ENCODE measurements around the gene LHX3.

DNA sequence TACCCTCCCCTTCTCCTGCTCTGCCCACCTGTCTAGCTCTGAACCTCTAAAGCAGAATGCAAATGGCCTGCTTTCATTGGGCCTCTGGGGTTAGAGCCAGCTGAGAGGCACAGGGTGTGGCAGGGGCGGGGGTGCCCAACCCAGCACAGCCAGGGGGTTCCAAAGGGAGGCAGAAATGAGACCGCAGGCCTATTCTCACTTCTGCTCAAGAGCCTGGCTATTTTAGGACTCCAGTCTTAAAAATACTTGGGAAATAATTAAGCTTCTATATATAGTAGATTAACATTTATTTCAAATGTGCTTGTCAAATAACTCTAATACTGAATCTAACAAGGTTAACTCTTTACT is 35.0 kb upstream of the LHX3 start:
- TF ChIP-seq, protein P1, sequence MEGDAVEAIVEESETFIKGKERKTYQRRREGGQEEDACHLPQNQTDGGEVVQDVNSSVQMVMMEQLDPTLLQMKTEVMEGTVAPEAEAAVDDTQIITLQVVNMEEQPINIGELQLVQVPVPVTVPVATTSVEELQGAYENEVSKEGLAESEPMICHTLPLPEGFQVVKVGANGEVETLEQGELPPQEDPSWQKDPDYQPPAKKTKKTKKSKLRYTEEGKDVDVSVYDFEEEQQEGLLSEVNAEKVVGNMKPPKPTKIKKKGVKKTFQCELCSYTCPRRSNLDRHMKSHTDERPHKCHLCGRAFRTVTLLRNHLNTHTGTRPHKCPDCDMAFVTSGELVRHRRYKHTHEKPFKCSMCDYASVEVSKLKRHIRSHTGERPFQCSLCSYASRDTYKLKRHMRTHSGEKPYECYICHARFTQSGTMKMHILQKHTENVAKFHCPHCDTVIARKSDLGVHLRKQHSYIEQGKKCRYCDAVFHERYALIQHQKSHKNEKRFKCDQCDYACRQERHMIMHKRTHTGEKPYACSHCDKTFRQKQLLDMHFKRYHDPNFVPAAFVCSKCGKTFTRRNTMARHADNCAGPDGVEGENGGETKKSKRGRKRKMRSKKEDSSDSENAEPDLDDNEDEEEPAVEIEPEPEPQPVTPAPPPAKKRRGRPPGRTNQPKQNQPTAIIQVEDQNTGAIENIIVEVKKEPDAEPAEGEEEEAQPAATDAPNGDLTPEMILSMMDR (conservative IDR thresholded peaks at IDR 0.05; ENCODE audit: low read depth, low read length) = no peak
- TF ChIP-seq EZH2 (IDR thresholded peaks at IDR 0.05; ENCODE audit: low read length, unreplicated experiment) = no peak
